GM12878 (cell line): Measurements from ENCODE around the gene RIC3. TPM values are rescaled to one million over a fixed set of nuclear protein-coding genes. Genes with fewer than 3 reads are reported as not detected.

ENCODE experiments used
- ATAC-seq: fragments of 200-7000 bp; cut with Tn5 transposase; 3 replicates; pipeline ENCODE4 v1.9.1; 2020; ENCODE audit warnings: mild to moderate bottlenecking, moderate library complexity
- BruUV-seq: library from RNA; stranded (reverse); fragments of 400-500 nt; replicated peaks from 2 replicates; lab custom pipeline; 2021; lab: Mats Ljungman, UMichigan
- CTCF ChIA-PET: fragments of 300-600 bp; sonication (Branson Sonifier 250); formaldehyde crosslinking; extraction: SDS; loops from one replicate; lab custom pipeline; 2021; ENCODE audit warnings: inconsistent platforms; lab: Yijun Ruan, JAX
- POLR2A ChIA-PET: fragments of 350-600 bp; formaldehyde crosslinking; extraction: SDS; loops from one replicate; lab custom pipeline; 2021; ENCODE audit warnings: inconsistent platforms; lab: Charles Lee
- RAD21 ChIA-PET: fragments of 300-600 bp; sonication (Branson Sonifier 250); formaldehyde crosslinking; loops from one replicate; lab custom pipeline; 2023; ENCODE audit warnings: antibody characterized with exemption; ENCODE audit not compliant: unreplicated experiment; lab: Charles Lee
- SMC1A ChIA-PET: fragments of 300-600 bp; sonication (Branson Sonifier 250); formaldehyde crosslinking; loops from one replicate; lab custom pipeline; 2023; ENCODE audit not compliant: unreplicated experiment, uncharacterized antibody; lab: Charles Lee
- DNase-seq: peaks from one replicate; pipeline ENCODE4 v3.0.0-alpha.2; 2011; ENCODE audit warnings: low read depth, low spot score
- FAIRE-seq: peaks from 3 replicates; lab custom pipeline; 2011; peaks lifted over from hg19 to GRCh38; lab: Jason Lieb, UNC
- H2AFZ ChIP-seq: 2 replicates; pipeline ENCODE4 v1.6.0; 2011; ENCODE audit warnings: low read depth, low read length, control low read depth; ENCODE audit not compliant: control insufficient read depth
- H3K27ac ChIP-seq: 2 replicates; pipeline ENCODE4 v1.5.1; 2011; ENCODE audit warnings: control low read depth; ENCODE audit not compliant: control insufficient read depth, insufficient read depth
- H3K27me3 ChIP-seq, 2 experiments: replicated peaks in 1 of 2; 2 replicates each; pipeline versions ENCODE4 v1.6.0 to v1.6.1; 2011; ENCODE audit warnings: low read length in 1 of 2; ENCODE audit not compliant: control insufficient read depth in 2 of 2, insufficient read depth in 2 of 2
- H3K36me3 ChIP-seq, 2 experiments: 2 replicates each; pipeline ENCODE4 v1.5.1; 2011; ENCODE audit warnings: low read length in 1 of 2; ENCODE audit not compliant: control insufficient read depth in 2 of 2, insufficient read depth in 2 of 2
- H3K4me1 ChIP-seq: 2 replicates; pipeline ENCODE4 v1.6.1; 2011; ENCODE audit warnings: mild to moderate bottlenecking, low read length, moderate library complexity, mixed read lengths; ENCODE audit not compliant: control insufficient read depth, insufficient read depth
- H3K4me2 ChIP-seq: 2 replicates; pipeline ENCODE4 v1.6.0; 2011; ENCODE audit warnings: control low read depth; ENCODE audit not compliant: control insufficient read depth, insufficient read depth
- H3K4me3 ChIP-seq: fragments of 200-600 bp; sonication (generic); 2 replicates; pipeline ENCODE4 v1.5.1; 2016
- H3K79me2 ChIP-seq: 2 replicates; pipeline ENCODE4 v1.6.0; 2011; ENCODE audit warnings: low read length; ENCODE audit not compliant: control insufficient read depth, insufficient read depth
- H3K9ac ChIP-seq: 2 replicates; pipeline ENCODE4 v1.8.0; 2011; ENCODE audit warnings: low read length, control low read depth, mixed read lengths; ENCODE audit not compliant: control insufficient read depth, insufficient read depth
- H3K9me3 ChIP-seq: replicated peaks from 3 replicates; pipeline ENCODE4 v1.5.1; 2011; ENCODE audit warnings: mild to moderate bottlenecking, low read length; ENCODE audit not compliant: control insufficient read depth, insufficient read depth
- H4K20me1 ChIP-seq: 2 replicates; pipeline ENCODE4 v1.6.0; 2011; ENCODE audit not compliant: control insufficient read depth, insufficient read depth
- ATF7 ChIP-seq: fragments of 450-650 bp; IDR thresholded peaks from 2 replicates; pipeline ENCODE4 v1.6.1; 2016; ENCODE audit warnings: low read depth, mild to moderate bottlenecking
- MTA2 ChIP-seq: fragments of 450-650 bp; IDR thresholded peaks from 2 replicates; pipeline ENCODE4 v1.6.1; 2016; ENCODE audit warnings: low read depth, mild to moderate bottlenecking, moderate library complexity
- MYC ChIP-seq: IDR thresholded peaks from 2 replicates; pipeline ENCODE4 v1.6.1; 2011; ENCODE audit warnings: mild to moderate bottlenecking, low read length, moderate library complexity, inconsistent platforms; ENCODE audit not compliant: insufficient read depth, insufficient replicate concordance, insufficient read length, severe bottlenecking
- POLR2AphosphoS2 ChIP-seq: IDR thresholded peaks from 2 replicates; pipeline ENCODE4 v1.6.1; 2011; ENCODE audit warnings: low read depth, mild to moderate bottlenecking, low read length, improper control_type of control experiment, moderate library complexity
- RB1 ChIP-seq: fragments of 450-650 bp; formaldehyde crosslinking; IDR thresholded peaks from 2 replicates; pipeline ENCODE4 v1.6.1; 2017; ENCODE audit warnings: mild to moderate bottlenecking, borderline replicate concordance
- RBBP5 ChIP-seq: fragments of 200-600 bp; sonication (generic); conservative IDR thresholded peaks from 2 replicates; pipeline ENCODE4 v1.6.1; 2016
- RUNX3 ChIP-seq: IDR thresholded peaks from 2 replicates; pipeline ENCODE4 v1.6.1; 2012; ENCODE audit warnings: low read length, inconsistent platforms
- ZNF217 ChIP-seq: fragments of 450-650 bp; IDR thresholded peaks from 2 replicates; pipeline ENCODE4 v1.6.1; 2017; ENCODE audit warnings: antibody characterized with exemption, mild to moderate bottlenecking
- whole genome bisulfite sequencing: methylation state at CpG from one replicate; pipeline ENCODE4 v1.1.6; 2016; ENCODE audit warnings: low lambda C conversion rate; ENCODE audit not compliant: insufficient replicate concordance, insufficient coverage; ENCODE audit errors: missing lambda C conversion rate; 5-methylcytosine and 5-hydroxymethylcytosine counted together
- in situ Hi-C: fragments of 300-500 bp; cut with MboI; formaldehyde crosslinking; loops from 9 replicates; pipeline ENCODE4 v1.14.3; 2018; ENCODE audit warnings: mixed read lengths
- intact Hi-C: fragments of 100-400 bp; cut with micrococcal nuclease; formaldehyde crosslinking; loops from one replicate; pipeline ENCODE4 v1.14.2; 2022; ENCODE audit not compliant: unreplicated experiment
- polyA plus RNA-seq, 11 experiments: library from polyadenylated mRNA; depleted of rRNA in 4 of 11; unstranded in 6 of 11; stranded (reverse) in 5 of 11; fragments of >200 nt; fragmentation: Nextera tagmentation in 4 of 11; fragmentation: Illumina TruSeq in 1 of 11; extraction: Ambion mirVana in 4 of 11; extraction: Trizol in 1 of 11; gene quantifications; 1 replicate in 1 of 11; 2 replicates in 10 of 11; pipeline versions ENCODE4 v1.2.1 to v1.2.3, GENCODE V29; 2011 to 2016; ENCODE audit warnings: inconsistent platforms in 2 of 11, missing spikeins in 2 of 11, low read depth in 1 of 11
- total RNA-seq, 4 experiments: library from RNA; depleted of rRNA in 3 of 4; stranded (reverse); fragments of >200 nt in 3 of 4; fragmentation: Illumina TruSeq in 1 of 4; extraction: Trizol in 1 of 4; gene quantifications; 2 replicates each; pipeline versions ENCODE4 v1.2.1 to v1.2.3, GENCODE V29; 2013 to 2021
- TF ChIP-seq, protein P1 (sequence below): IDR thresholded peaks from 2 replicates; pipeline ENCODE4 v1.6.1; 2012; ENCODE audit warnings: mild to moderate bottlenecking, low read depth, low read length
- TF ChIP-seq, protein P2 (sequence below): IDR thresholded peaks from 2 replicates; pipeline ENCODE4 v1.6.1; 2012; ENCODE audit warnings: low read depth, low read length, improper control_type of control experiment
- TF ChIP-seq, protein P3 (sequence below): fragments of 450-650 bp; IDR thresholded peaks from 2 replicates; pipeline ENCODE4 v1.6.1; 2017; ENCODE audit warnings: mild to moderate bottlenecking
- TF ChIP-seq, protein P4 (sequence below): fragments of 450-650 bp; IDR thresholded peaks from 2 replicates; pipeline ENCODE4 v1.6.1; 2017; ENCODE audit warnings: mild to moderate bottlenecking, low read depth, inconsistent platforms; ENCODE audit not compliant: poor library complexity, severe bottlenecking
- TF ChIP-seq, protein P5 (sequence below): IDR thresholded peaks from 2 replicates; pipeline ENCODE4 v1.6.1; 2011; ENCODE audit warnings: low read depth, mild to moderate bottlenecking, low read length, moderate library complexity, borderline replicate concordance; ENCODE audit errors: extremely low read depth

RIC3 gene
- total and polyA plus RNA-seq, 10 of the 15 experiments (the other 5 are each of a cell fraction or from before 2014, with no cell fraction given) = 0.90 to 8.9 (median 2.2) TPM

DNA sequence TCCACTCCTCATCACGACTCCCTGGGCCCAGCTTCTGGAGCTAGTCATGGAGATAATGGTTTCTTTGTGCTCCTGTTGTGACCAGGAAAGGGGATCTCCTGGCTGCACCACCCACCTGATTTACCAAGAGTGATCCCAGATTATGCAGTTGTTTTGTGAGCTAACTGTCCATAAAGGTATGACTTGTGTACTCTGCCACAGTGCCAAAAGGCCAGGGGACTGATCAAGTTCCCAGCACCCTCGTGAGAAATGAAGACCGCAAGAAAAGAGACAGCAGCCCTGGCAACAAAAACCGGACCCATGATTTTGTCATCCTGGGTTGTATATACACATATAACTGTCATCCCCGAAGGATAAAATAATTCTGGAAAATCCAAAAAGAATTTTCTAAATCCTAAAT is 61.2 kb downstream of the RIC3 start (continued):
- TF ChIP-seq, protein P1, sequence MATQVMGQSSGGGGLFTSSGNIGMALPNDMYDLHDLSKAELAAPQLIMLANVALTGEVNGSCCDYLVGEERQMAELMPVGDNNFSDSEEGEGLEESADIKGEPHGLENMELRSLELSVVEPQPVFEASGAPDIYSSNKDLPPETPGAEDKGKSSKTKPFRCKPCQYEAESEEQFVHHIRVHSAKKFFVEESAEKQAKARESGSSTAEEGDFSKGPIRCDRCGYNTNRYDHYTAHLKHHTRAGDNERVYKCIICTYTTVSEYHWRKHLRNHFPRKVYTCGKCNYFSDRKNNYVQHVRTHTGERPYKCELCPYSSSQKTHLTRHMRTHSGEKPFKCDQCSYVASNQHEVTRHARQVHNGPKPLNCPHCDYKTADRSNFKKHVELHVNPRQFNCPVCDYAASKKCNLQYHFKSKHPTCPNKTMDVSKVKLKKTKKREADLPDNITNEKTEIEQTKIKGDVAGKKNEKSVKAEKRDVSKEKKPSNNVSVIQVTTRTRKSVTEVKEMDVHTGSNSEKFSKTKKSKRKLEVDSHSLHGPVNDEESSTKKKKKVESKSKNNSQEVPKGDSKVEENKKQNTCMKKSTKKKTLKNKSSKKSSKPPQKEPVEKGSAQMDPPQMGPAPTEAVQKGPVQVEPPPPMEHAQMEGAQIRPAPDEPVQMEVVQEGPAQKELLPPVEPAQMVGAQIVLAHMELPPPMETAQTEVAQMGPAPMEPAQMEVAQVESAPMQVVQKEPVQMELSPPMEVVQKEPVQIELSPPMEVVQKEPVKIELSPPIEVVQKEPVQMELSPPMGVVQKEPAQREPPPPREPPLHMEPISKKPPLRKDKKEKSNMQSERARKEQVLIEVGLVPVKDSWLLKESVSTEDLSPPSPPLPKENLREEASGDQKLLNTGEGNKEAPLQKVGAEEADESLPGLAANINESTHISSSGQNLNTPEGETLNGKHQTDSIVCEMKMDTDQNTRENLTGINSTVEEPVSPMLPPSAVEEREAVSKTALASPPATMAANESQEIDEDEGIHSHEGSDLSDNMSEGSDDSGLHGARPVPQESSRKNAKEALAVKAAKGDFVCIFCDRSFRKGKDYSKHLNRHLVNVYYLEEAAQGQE = no peak

DNA sequence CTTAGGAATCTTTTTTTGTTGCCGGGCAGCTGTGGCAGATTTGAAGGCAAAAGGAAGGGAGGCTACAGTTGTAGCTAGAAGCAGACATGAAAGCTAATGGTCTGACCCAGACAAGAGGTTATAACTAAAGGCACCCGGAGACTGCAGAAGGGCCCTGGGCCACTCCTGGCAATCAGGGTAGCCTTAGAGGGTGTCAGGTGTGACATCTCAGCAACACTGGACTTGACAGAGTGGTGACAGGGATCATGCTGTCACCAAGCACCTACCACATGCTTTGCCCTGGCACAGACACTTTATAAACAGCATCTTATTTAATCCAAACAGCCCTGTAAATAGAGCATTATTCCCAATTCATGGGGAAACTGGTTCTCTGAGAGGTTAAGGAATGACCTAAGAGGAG is 62.1 kb downstream of the RIC3 start:
- no peak overlapping the region for H3K27ac ChIP-seq
- FAIRE-seq (no peak), DNase-seq (no peak), ATAC-seq (no peak)
- H3K4me3 ChIP-seq = no peak overlapping the region
- H3K27me3 ChIP-seq = no peaks in the 10 kb centered on the region
- CTCF ChIA-PET = interaction anchor here (1.0 to 5.4 kb wide), 2 partner anchors 7 to 16 kb away, joined by 4 to 44 read pairs; no protein-coding TSS in a partner anchor
- WGBS = 15% methylated on average over 2 of the region's 2 CpGs
- H2AFZ ChIP-seq = no peak overlapping the region
- H3K79me2 ChIP-seq = no peaks in the 10 kb centered on the region
- H3K4me1 ChIP-seq = no peaks in the 10 kb centered on the region
- in situ Hi-C loops (no loop called here), intact Hi-C loops (no loop called here)
- POLR2A ChIA-PET = no interaction called here
- no peaks in the 10 kb centered on the region for H4K20me1 ChIP-seq
- H3K9me3 ChIP-seq = no peaks in the 10 kb centered on the region
- RAD21 ChIA-PET = no interaction called here
- no TSS peak for BruUV-seq
- H3K36me3 ChIP-seq = peaks cover 0 to 9% of the 10 kb centered on the region in 2 experiments; a peak in 2 of 4 replicates
- no peak overlapping the region for H3K9ac ChIP-seq
- H3K4me2 ChIP-seq = no peak overlapping the region
- SMC1A ChIA-PET = interaction anchor here (1.6 kb wide), 1 partner anchor 7 kb away, joined by 5 read pairs; no protein-coding TSS in a partner anchor
- TF ChIP-seq, protein P2, sequence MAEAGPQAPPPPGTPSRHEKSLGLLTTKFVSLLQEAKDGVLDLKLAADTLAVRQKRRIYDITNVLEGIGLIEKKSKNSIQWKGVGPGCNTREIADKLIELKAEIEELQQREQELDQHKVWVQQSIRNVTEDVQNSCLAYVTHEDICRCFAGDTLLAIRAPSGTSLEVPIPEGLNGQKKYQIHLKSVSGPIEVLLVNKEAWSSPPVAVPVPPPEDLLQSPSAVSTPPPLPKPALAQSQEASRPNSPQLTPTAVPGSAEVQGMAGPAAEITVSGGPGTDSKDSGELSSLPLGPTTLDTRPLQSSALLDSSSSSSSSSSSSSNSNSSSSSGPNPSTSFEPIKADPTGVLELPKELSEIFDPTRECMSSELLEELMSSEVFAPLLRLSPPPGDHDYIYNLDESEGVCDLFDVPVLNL = no peak
- TF ChIP-seq ZNF217 (no peak), RB1 (no peak), ATF7 (no peak), MYC (no peak), POLR2AphosphoS2 (no peak), RUNX3 (no peak), RBBP5 (no peak), MTA2 (no peak)
- TF ChIP-seq, protein P3, sequence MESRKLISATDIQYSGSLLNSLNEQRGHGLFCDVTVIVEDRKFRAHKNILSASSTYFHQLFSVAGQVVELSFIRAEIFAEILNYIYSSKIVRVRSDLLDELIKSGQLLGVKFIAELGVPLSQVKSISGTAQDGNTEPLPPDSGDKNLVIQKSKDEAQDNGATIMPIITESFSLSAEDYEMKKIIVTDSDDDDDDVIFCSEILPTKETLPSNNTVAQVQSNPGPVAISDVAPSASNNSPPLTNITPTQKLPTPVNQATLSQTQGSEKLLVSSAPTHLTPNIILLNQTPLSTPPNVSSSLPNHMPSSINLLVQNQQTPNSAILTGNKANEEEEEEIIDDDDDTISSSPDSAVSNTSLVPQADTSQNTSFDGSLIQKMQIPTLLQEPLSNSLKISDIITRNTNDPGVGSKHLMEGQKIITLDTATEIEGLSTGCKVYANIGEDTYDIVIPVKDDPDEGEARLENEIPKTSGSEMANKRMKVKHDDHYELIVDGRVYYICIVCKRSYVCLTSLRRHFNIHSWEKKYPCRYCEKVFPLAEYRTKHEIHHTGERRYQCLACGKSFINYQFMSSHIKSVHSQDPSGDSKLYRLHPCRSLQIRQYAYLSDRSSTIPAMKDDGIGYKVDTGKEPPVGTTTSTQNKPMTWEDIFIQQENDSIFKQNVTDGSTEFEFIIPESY = no peak
- TF ChIP-seq, protein P4, sequence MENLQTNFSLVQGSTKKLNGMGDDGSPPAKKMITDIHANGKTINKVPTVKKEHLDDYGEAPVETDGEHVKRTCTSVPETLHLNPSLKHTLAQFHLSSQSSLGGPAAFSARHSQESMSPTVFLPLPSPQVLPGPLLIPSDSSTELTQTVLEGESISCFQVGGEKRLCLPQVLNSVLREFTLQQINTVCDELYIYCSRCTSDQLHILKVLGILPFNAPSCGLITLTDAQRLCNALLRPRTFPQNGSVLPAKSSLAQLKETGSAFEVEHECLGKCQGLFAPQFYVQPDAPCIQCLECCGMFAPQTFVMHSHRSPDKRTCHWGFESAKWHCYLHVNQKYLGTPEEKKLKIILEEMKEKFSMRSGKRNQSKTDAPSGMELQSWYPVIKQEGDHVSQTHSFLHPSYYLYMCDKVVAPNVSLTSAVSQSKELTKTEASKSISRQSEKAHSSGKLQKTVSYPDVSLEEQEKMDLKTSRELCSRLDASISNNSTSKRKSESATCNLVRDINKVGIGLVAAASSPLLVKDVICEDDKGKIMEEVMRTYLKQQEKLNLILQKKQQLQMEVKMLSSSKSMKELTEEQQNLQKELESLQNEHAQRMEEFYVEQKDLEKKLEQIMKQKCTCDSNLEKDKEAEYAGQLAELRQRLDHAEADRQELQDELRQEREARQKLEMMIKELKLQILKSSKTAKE = no peak
- TF ChIP-seq, protein P5, sequence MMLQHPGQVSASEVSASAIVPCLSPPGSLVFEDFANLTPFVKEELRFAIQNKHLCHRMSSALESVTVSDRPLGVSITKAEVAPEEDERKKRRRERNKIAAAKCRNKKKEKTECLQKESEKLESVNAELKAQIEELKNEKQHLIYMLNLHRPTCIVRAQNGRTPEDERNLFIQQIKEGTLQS = no peak
